Left lobe of liver (tissue), 2 donors: ENCODE measurements around the gene KCNC4. TPM values are rescaled to one million over a fixed set of nuclear protein-coding genes. Genes with fewer than 3 reads are reported as not detected.
A peak's percentile ranks its signal among the peaks of the same experiment; 100 is the strongest.

Source experiments
- ATAC-seq: fragments of 200-7000 bp; cut with Tn5 transposase; one replicate; pipeline ENCODE4 v1.9.1; 2020; ENCODE audit warnings: mild to moderate bottlenecking, moderate library complexity
- DNase-seq: peaks from one replicate; pipeline ENCODE4 v3.0.0-alpha.2; 2020; ENCODE audit warnings: low spot score
- total RNA-seq: library from RNA; stranded (reverse); gene quantifications from one replicate; pipeline ENCODE4 v1.2.1, GENCODE V29; 2021
- donor health status: DM: no; HTN: no; CAD: no; lungs with moderate emphysema.
- donor health status: DM: no; HTN: yes; CAD: no.

KCNC4 gene
- total RNA-seq, 1 donor from 2014 or later: 1.8 TPM

GRCh38 chr1:110210604-110211495, 736 bp downstream of the KCNC4 start:
- ATAC-seq: peak; percentile 10
- no peak for DNase-seq

- ATAC-seq (no peak), DNase-seq (no peak)
Observed at GRCh38 chr1:110211496-110212168, 1.5 kb downstream of the KCNC4 start.

- no peak for ATAC-seq
- no peak for DNase-seq
Observed at GRCh38 chr1:110212169-110213142, 2.3 kb downstream of the KCNC4 start.

- ATAC-seq: no peak
- DNase-seq: no peak
Observed at GRCh38 chr1:110213143-110213540, 3.0 kb downstream of the KCNC4 start.

GRCh38 chr1:110214454-110215404, 4.6 kb downstream of the KCNC4 start:
- DNase-seq (peak; percentile 51), ATAC-seq (peak; percentile 64)

GRCh38 chr1:110215621-110216515, 5.8 kb downstream of the KCNC4 start:
- ATAC-seq (no peak), DNase-seq (no peak)

- ATAC-seq (no peak), DNase-seq (no peak)
Observed at GRCh38 chr1:110216844-110217444, 6.8 kb downstream of the KCNC4 start.

GRCh38 chr1:110218137-110218536, 8.0 kb downstream of the KCNC4 start:
- ATAC-seq (no peak), DNase-seq (no peak)

GRCh38 chr1:110218739-110219138, 8.6 kb downstream of the KCNC4 start:
- no peak for DNase-seq
- no peak for ATAC-seq

- DNase-seq (no peak), ATAC-seq (peak; percentile 51)
Observed at GRCh38 chr1:110220324-110220723, 10.2 kb downstream of the KCNC4 start.

- DNase-seq (no peak), ATAC-seq (no peak)
Observed at GRCh38 chr1:110221119-110221518, 11.0 kb downstream of the KCNC4 start.

GRCh38 chr1:110223127-110223526, 13.0 kb downstream of the KCNC4 start:
- ATAC-seq (no peak), DNase-seq (no peak)

- no peak for ATAC-seq
- no peak for DNase-seq
Observed at GRCh38 chr1:110223581-110223980, 13.5 kb downstream of the KCNC4 start.

- no peak for DNase-seq
Observed at GRCh38 chr1:110224240-110224995, 14.3 kb downstream of the KCNC4 start.

GRCh38 chr1:110225212-110225611, 15.1 kb downstream of the KCNC4 start:
- ATAC-seq (no peak), DNase-seq (no peak)

More at GRCh38 chr1:110224240-110224995, 14.3 kb downstream of the KCNC4 start:
- no peak for ATAC-seq

GRCh38 chr1:110225756-110226404, 15.8 kb downstream of the KCNC4 start:
- ATAC-seq (no peak), DNase-seq (no peak)

GRCh38 chr1:110227774-110228173, 17.7 kb downstream of the KCNC4 start:
- DNase-seq: no peak
- no peak for ATAC-seq
